SU-DHL-6 (cell line): ENCODE results near the gene KLF2.

ENCODE experiments used
- CTCF ChIP-seq: fragments of 200-600 bp; sonication (generic); IDR thresholded peaks from one replicate; pipeline ENCODE4 v1.5.1; 2017; ENCODE audit warnings: antibody characterized with exemption, mild to moderate bottlenecking, low read length, moderate library complexity; ENCODE audit not compliant: insufficient read depth, poor library complexity, severe bottlenecking
- EZH2phosphoT487 ChIP-seq: fragments of 200-600 bp; sonication (generic), shearing (Covaris generic); conservative IDR thresholded peaks from 2 replicates; pipeline ENCODE4 v1.6.1; 2018; ENCODE audit warnings: mild to moderate bottlenecking, antibody characterized with exemption, low read length, moderate library complexity, mixed read lengths

GRCh38 chr19:16288544-16288943 lies 36.1 kb upstream of the KLF2 start:
- no peak for TF ChIP-seq CTCF
- TF ChIP-seq EZH2phosphoT487 = no peak
